ENCODE data around the gene CENPB. TPM values are rescaled to one million over a fixed set of nuclear protein-coding genes. Genes with fewer than 3 reads are reported as not detected.

Gene CENPB
- polyA plus RNA-seq, 1 of the 3 experiments (the other 2 are of a cell fraction), result 41.2 TPM

DNA sequence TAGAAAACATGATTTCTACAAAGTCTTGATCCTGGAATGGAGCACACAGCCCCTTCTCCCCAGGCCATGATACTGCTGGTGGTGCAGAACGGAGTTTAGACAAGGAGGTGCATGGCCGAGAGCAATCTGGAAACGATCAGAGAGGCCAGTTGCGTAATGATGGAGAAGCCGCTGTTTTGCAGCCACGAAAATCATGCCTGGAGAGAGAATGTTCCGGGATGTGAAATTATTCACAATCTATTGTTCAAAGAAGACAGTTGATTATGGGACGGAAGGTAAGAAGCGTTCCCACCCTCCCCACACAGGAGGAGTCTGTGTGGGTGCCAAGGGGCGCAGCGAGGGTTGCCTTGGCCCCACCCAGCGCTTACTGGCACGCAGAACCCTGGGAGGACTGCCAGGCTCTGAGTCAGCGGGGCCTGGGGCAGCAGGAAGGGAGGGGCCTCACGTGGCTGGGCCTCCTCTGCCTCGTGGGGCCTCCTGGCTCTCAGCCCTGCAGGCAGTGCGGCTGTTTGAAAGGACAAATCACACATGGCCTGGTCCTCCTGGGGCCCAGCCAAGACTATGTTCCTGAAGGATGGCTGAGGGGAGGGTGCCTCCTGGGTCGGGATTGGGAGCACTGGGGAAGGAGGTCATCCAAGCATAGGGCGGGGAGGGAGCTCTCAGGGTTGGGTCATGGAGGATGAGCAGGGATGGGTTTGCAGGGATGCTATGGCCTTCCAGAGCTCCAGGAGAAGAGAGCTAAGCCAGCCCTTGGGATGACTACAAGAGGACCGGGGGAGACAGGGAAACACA, 25.1 kb upstream of the CENPB start (continued):
- peak; percentile 94 for TF ChIP-seq CHD2 (IDR thresholded peaks at IDR 0.05; ENCODE audit: low read length, partially characterized antibody)
- TF ChIP-seq, protein P1, sequence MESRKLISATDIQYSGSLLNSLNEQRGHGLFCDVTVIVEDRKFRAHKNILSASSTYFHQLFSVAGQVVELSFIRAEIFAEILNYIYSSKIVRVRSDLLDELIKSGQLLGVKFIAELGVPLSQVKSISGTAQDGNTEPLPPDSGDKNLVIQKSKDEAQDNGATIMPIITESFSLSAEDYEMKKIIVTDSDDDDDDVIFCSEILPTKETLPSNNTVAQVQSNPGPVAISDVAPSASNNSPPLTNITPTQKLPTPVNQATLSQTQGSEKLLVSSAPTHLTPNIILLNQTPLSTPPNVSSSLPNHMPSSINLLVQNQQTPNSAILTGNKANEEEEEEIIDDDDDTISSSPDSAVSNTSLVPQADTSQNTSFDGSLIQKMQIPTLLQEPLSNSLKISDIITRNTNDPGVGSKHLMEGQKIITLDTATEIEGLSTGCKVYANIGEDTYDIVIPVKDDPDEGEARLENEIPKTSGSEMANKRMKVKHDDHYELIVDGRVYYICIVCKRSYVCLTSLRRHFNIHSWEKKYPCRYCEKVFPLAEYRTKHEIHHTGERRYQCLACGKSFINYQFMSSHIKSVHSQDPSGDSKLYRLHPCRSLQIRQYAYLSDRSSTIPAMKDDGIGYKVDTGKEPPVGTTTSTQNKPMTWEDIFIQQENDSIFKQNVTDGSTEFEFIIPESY (IDR thresholded peaks at IDR 0.05; ENCODE audit: borderline replicate concordance, low read depth), result peak; percentile 88; the same call in 1 of the 2 replicates
- peak; percentile 87 for TF ChIP-seq FOXJ3 (CRISPR knock-in tag; IDR thresholded peaks at IDR 0.05)
- TF ChIP-seq YY1 (IDR thresholded peaks at IDR 0.05; ENCODE audit: low read depth), result no peak
- peak; percentile 45; the same call in 1 of the 2 replicates for TF ChIP-seq TAF1 (IDR thresholded peaks at IDR 0.05; ENCODE audit: borderline replicate concordance, low read depth, low read length)
- TF ChIP-seq, protein P2, sequence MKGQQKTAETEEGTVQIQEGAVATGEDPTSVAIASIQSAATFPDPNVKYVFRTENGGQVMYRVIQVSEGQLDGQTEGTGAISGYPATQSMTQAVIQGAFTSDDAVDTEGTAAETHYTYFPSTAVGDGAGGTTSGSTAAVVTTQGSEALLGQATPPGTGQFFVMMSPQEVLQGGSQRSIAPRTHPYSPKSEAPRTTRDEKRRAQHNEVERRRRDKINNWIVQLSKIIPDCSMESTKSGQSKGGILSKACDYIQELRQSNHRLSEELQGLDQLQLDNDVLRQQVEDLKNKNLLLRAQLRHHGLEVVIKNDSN (IDR thresholded peaks at IDR 0.05; ENCODE audit: borderline replicate concordance, low read depth), result peak; percentile 76
- TF ChIP-seq, protein P3, sequence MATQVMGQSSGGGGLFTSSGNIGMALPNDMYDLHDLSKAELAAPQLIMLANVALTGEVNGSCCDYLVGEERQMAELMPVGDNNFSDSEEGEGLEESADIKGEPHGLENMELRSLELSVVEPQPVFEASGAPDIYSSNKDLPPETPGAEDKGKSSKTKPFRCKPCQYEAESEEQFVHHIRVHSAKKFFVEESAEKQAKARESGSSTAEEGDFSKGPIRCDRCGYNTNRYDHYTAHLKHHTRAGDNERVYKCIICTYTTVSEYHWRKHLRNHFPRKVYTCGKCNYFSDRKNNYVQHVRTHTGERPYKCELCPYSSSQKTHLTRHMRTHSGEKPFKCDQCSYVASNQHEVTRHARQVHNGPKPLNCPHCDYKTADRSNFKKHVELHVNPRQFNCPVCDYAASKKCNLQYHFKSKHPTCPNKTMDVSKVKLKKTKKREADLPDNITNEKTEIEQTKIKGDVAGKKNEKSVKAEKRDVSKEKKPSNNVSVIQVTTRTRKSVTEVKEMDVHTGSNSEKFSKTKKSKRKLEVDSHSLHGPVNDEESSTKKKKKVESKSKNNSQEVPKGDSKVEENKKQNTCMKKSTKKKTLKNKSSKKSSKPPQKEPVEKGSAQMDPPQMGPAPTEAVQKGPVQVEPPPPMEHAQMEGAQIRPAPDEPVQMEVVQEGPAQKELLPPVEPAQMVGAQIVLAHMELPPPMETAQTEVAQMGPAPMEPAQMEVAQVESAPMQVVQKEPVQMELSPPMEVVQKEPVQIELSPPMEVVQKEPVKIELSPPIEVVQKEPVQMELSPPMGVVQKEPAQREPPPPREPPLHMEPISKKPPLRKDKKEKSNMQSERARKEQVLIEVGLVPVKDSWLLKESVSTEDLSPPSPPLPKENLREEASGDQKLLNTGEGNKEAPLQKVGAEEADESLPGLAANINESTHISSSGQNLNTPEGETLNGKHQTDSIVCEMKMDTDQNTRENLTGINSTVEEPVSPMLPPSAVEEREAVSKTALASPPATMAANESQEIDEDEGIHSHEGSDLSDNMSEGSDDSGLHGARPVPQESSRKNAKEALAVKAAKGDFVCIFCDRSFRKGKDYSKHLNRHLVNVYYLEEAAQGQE (IDR thresholded peaks at IDR 0.05; ENCODE audit: low read depth, low read length), result no peak; the same call in 1 of the 2 replicates
- peak; percentile 100 for TF ChIP-seq NFIC (IDR thresholded peaks at IDR 0.05; ENCODE audit: borderline replicate concordance)
- TF ChIP-seq RAD21 (IDR thresholded peaks at IDR 0.05; ENCODE audit: low read length), result no peak
- no peak for TF ChIP-seq EZH2phosphoT487 (IDR thresholded peaks at IDR 0.05; ENCODE audit: borderline replicate concordance, low read depth)
- peak; percentile 92 to 98 for TF ChIP-seq EP300 (IDR thresholded peaks at IDR 0.05; ENCODE audit: borderline replicate concordance in 1 of 2, low read depth in 1 of 2, low read length in 1 of 2)
- TF ChIP-seq, protein P4, sequence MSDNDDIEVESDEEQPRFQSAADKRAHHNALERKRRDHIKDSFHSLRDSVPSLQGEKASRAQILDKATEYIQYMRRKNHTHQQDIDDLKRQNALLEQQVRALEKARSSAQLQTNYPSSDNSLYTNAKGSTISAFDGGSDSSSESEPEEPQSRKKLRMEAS (IDR thresholded peaks at IDR 0.05; ENCODE audit: low read depth), result peak; percentile 98
- TF ChIP-seq RCOR1 (IDR thresholded peaks at IDR 0.05; ENCODE audit: low read length), result peak; percentile 64
- peak; percentile 90 for TF ChIP-seq SIN3A (IDR thresholded peaks at IDR 0.05; ENCODE audit: borderline replicate concordance, low read depth, low read length)
